SJSA1 (cell line): Measurements from ENCODE around the gene GMPS. TPM values are rescaled to one million over a fixed set of nuclear protein-coding genes. Genes with fewer than 3 reads are reported as not detected.
"Not testable (repeated sequence)": the region's sequence is repeated elsewhere in the genome, so short reads cannot be mapped to it uniquely, and the experiment has no call there.

Experiments used
- DNase-seq, 2 experiments: peaks; one replicate each; pipeline ENCODE4 v3.0.0-alpha.2; 2015 to 2020; ENCODE audit warnings: low spot score in 2 of 2, low read depth in 1 of 2
- H3K27ac ChIP-seq: fragments of 250-450 bp; sonication (Bioruptor Pico); 2 replicates; pipeline ENCODE4 v1.5.1; 2020; ENCODE audit warnings: mild to moderate bottlenecking, moderate library complexity
- H3K27me3 ChIP-seq: fragments of 250-450 bp; sonication (Bioruptor Pico); replicated peaks from 2 replicates; pipeline ENCODE4 v1.5.1; 2020; ENCODE audit warnings: mild to moderate bottlenecking, moderate library complexity
- H3K36me3 ChIP-seq: fragments of 250-450 bp; sonication (Bioruptor Pico); 2 replicates; pipeline ENCODE4 v1.5.1; 2020; ENCODE audit warnings: mild to moderate bottlenecking
- H3K4me1 ChIP-seq: fragments of 250-450 bp; sonication (Bioruptor Pico); replicated peaks from 2 replicates; pipeline ENCODE4 v1.6.1; 2021; ENCODE audit warnings: mild to moderate bottlenecking
- H3K4me3 ChIP-seq: fragments of 250-450 bp; sonication (Bioruptor Pico); 2 replicates; pipeline ENCODE4 v1.5.1; 2020; ENCODE audit warnings: mild to moderate bottlenecking
- H3K9me3 ChIP-seq: fragments of 250-450 bp; sonication (Bioruptor Pico); replicated peaks from 2 replicates; pipeline ENCODE4 v1.5.1; 2020; ENCODE audit warnings: mild to moderate bottlenecking
- total RNA-seq: library from RNA; depleted of rRNA; stranded (reverse); fragments of >200 nt; shearing (Covaris generic); gene quantifications from 2 replicates; pipeline ENCODE4 v1.2.3, GENCODE V29; 2014; rRNA removed

GMPS gene
- 79.4 and 80.2 TPM in 2 replicates for total RNA-seq

DNA sequence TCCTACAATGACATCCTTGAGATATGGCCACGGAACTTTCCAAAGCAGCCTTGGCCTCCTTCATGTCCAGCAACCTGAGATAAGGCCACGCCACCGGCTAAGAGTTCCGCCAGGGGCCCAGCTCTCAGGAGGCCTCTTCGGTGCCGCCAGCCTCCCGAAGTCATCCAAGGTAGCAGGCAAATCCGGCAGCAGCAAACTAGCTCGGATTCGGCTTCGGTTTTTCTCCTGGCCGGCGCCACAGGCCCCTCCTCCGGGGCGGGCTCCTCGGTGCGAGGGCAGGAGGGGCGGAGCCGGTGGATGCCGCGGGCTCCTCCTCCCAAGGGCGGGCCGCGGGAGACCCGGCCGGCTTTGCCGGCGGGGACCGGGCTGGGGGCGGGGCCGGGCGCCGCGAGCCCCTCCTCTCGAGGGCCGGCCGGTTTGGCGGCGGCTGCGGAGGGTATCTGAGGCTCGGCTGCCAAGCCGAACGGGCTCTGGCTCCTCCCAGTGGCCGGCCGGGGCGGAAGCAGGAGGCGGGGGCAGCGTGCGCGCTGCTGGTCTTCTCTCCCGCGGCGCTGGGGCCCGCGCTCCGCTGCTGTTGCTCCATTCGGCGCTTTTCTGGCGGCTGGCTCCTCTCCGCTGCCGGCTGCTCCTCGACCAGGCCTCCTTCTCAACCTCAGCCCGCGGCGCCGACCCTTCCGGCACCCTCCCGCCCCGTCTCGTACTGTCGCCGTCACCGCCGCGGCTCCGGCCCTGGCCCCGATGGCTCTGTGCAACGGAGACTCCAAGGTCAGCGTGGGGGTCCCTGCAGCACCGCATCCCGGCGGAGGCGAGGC is at the start of gene GMPS:
Gene GMPS, plus strand, starts transcription at position 518 of the 812 bp plus-strand sequence. Its CDS starts 221 bp downstream, at position 739.
- H3K9me3 ChIP-seq: no peaks in the 10 kb centered on the region
- peaks cover 8% of the 10 kb centered on the region for H3K4me1 ChIP-seq

DNA sequence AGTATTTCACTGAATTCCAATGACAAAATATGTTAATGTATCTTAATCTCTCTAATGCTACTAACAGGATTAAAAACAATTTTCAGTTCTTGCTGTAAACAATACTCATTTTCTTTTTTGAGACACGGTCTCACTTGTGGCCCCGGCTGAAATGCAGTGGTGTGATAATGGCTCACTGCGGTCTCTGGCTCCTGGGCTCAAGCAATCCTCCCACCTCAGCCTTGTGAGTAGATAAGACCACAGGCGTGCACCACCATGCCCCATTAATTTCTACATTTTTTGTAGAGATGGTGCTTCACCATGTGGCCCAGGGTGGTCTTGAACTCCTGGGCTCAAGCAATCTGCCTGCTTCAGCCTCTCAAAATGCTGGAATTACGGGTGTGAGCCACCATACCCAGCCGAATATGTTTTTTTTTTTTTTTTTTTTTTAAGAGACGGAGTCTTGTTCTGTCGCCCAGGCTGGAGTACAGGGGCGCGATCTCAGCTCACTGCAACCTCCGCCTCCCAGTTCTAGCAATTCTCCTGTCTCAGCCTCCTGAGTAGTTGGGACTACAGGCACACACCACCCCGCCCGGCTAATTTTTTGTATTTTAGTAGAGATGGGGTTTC is 41.9 kb upstream of the GMPS start:
- peaks cover 13% of the 10 kb centered on the region for H3K36me3 ChIP-seq
- H3K4me1 ChIP-seq, H3K27me3 ChIP-seq, H3K9me3 ChIP-seq, H3K27ac ChIP-seq, DNase-seq, H3K4me3 ChIP-seq: not testable (repeated sequence)

More for the DNA sequence above, at the start of gene GMPS:
- Histone ChIP-seq H3K4me3 (peak within 1 kb of the TSS; percentile 95), H3K27ac (peak within 1 kb of the TSS; percentile 81), H3K27me3 (no peaks in the 10 kb centered on the region), H3K36me3 (peaks cover 17% of the 10 kb centered on the region)
- peak; percentile 91 to 92 for DNase-seq

DNA sequence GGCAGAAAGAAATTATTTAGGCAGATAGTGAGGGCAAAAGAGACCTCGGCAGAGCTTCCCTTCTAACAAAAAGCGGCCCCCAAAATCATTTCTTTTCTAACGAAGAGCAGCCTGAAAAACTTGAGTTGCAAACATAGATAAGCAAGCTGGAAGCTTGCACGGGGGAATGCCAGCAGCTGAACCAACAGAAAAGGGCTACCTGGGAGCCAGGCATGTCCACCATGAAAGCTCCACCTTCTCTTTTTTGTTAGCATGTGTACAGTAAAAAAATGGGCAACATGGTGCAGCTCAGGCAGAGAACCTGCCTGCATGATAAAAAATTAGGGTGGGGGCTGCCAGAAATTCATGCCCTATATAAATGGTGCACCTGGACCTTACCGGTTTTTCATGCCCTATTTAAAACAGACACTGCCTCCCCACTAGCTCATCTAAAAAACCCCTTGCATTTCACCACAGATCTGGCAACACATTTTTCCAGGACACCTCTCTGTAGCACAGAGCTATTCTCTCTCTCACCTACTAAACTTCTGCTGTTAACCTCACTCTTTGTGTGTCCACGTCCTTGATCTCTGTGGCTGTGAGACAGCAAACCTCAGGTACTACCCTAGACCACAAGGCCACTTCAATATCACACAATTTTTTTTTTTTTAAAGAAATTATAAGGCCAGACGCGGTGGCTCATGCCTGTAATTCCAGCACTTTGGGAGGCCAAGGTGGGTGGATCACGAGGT is 34.9 kb upstream of the GMPS start:
- no peak for DNase-seq
- Histone ChIP-seq H3K9me3 (no peaks in the 10 kb centered on the region), H3K27me3 (no peaks in the 10 kb centered on the region), H3K27ac (no peak overlapping the region), H3K4me3 (no peak overlapping the region), H3K36me3 (no peaks in the 10 kb centered on the region; the same call in 1 of the 2 replicates), H3K4me1 (no peaks in the 10 kb centered on the region)

DNA sequence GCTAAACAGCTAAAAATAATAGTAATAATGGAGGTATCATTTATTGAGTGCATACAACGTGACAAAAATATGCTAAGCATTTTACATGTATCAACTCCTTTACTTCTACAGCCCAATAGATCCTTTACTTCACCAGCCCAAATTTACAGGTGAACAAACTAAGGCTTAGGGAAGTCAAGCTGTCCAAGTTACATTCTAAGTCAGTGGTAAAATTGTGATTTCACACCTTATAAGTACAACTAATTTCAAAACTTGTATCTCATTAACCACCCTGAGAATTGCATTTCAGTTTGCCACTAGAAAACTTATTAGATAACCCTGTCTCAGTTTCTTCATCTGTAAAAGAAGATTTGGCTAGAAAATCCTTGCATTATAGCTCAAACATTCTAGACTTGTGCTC is 26.9 kb upstream of the GMPS start:
- H3K27me3 ChIP-seq: no peaks in the 10 kb centered on the region
- H3K27ac ChIP-seq: no peak overlapping the region
- H3K4me3 ChIP-seq: no peak overlapping the region
- DNase-seq: no peak
- peaks cover 6% of the 10 kb centered on the region for H3K36me3 ChIP-seq
- no peaks in the 10 kb centered on the region for H3K9me3 ChIP-seq
- no peaks in the 10 kb centered on the region for H3K4me1 ChIP-seq

- H3K4me3 ChIP-seq: no peak overlapping the region
- no peaks in the 10 kb centered on the region for H3K27me3 ChIP-seq
- H3K36me3 ChIP-seq: peaks cover 6% of the 10 kb centered on the region
- no peaks in the 10 kb centered on the region for H3K4me1 ChIP-seq
- DNase-seq: no peak
- H3K9me3 ChIP-seq: no peaks in the 10 kb centered on the region
- H3K27ac ChIP-seq: no peak overlapping the region
Observed at GRCh38 chr3:155846119-155846518, 24.3 kb upstream of the GMPS start.

DNA sequence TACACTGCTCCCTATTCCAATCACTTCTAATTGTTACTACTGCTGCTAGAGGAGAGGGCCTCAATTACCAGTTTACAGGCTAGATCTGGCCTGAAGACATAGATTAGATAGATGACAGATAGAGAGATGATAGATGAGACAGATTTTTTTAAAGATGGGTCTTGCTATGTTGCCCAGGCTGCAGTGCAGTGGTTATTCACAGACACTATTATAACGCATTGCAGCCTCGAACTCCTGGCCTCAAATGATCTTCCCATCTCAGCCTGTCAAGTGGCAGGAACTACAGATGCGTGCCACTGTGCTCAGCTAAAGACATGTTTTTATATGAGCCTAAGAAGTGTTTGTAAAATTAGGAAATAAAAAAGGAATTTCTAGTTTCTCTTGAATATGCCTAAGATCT is 22.5 kb upstream of the GMPS start:
- Histone ChIP-seq H3K4me1 (peaks cover 15% of the 10 kb centered on the region), H3K27ac (no peak overlapping the region), H3K36me3 (peaks cover 18% of the 10 kb centered on the region), H3K4me3 (no peak overlapping the region), H3K27me3 (no peaks in the 10 kb centered on the region), H3K9me3 (no peaks in the 10 kb centered on the region)
- DNase-seq: no peak

DNA sequence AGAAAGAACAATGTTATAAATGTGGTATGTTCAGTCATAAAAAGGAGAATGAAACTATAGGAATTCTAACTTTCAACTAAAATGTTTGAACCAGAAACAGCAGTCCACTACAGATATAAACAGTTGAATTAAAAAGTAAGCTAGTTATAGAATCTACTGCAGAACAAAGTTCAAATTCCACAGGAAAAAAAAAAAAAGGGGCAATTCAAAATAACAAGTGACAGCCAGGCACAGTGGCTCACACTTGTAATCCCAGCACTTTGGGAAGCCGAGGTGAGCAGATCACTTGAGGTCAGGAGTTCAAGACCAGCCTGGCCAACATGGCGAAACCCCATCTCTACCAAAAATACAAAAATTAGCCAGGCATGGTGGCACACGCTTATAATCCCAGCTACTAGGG is 21.0 kb upstream of the GMPS start:
- Histone ChIP-seq H3K4me1 (peaks cover 15% of the 10 kb centered on the region), H3K36me3 (peaks cover 24% of the 10 kb centered on the region)
- H3K4me3 ChIP-seq, H3K27me3 ChIP-seq, H3K9me3 ChIP-seq, H3K27ac ChIP-seq, DNase-seq: not testable (repeated sequence)

GRCh38 chr3:155852341-155852740 is 18.1 kb upstream of the GMPS start:
- no peak for DNase-seq
- H3K27ac ChIP-seq: no peak overlapping the region

DNA sequence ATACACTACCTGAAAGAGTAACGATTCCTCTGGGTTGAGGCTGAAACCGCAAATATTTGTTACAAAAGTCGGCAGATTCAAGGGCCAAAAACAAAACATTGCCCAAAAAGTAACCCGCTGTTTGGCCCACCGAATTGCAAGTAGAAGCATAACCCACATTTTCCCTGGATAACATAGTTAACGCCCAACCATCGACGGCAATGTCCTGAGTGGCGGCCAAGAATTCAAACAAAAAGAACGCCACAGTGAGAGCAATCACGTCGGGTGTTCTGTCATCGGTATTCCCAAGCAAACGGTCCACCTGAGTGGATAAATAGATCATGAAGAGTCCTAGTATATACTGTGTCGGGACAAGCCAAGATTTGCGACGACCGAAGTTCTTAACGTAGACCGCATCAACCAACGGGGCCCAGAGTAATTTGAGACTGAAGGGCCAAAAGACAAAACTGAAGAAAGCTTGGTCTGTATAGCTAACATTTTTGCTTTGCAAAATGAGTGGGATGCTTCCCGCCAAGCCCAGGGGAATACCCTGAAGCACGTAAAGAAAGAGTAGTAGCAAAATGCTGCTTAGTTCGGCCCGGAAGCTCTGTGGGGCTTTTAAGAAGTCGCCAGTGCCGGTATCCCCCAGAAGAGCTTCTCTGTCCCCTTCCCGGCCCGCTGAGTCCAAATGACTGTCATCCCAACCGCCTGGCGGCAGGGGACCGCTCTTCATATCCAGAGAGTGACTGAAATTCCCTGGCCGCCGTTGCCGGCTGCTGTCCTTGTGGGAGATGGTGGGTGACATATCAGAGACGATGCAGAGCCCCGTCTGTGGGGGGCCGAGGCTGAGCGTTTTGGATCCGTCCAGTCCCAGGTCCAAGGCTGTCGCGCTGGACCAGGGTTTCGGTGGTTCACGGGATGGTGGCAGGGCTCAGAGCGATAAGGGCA is 17.0 kb upstream of the GMPS start:
- DNase-seq: peak; percentile 6 to 46
- H3K4me3 ChIP-seq: peak overlapping the region; percentile 74
- no peaks in the 10 kb centered on the region for H3K27me3 ChIP-seq
- peak overlapping the region; percentile 11 for H3K27ac ChIP-seq
- H3K36me3 ChIP-seq: peaks cover 18% of the 10 kb centered on the region
- no peaks in the 10 kb centered on the region for H3K9me3 ChIP-seq
- peaks cover 19% of the 10 kb centered on the region for H3K4me1 ChIP-seq

More at GRCh38 chr3:155852341-155852740, 18.1 kb upstream of the GMPS start:
- peak overlapping the region; percentile 74 for H3K4me3 ChIP-seq
- H3K9me3 ChIP-seq: no peaks in the 10 kb centered on the region
- H3K27me3 ChIP-seq: no peaks in the 10 kb centered on the region
- peaks cover 19% of the 10 kb centered on the region for H3K4me1 ChIP-seq
- H3K36me3 ChIP-seq: peaks cover 24% of the 10 kb centered on the region

DNA sequence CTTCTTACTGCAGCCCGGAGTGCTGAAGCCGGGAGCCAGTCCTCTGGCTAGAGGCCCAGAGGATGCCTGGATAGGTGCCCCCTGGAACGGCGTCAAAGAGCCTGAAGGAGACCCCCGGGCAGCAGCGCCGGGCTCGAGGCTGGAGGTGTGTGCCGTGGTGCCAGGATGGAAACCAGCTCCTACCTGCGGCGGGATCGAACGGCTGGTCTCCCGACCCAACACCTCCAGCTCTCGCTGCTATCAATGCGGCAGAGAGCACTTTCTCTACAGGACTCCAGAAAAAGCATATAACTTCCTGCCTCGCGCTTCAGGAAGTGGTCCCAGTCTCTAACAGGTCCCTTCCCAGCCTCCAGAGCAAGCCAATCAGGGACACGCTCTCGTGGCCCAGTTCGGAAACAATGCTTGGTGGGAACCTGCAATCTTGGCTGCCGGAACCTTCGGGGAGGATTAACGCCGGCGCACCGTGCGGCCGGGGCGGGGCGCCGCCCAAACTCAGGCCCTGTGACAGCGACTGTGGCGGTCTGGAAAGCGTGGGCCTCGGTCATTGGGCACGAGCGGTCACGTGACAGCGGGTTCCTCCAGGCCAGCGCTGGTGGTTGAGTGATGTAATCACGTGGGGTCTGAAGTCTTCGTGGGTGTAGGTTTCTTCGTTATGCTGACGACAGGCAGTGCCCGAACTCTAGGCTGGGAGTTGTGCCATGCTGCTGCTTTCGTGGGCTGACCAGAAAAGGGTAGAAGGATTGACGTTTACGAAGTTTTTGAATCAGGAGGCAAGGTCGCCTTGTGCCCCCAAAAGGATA is 16.1 kb upstream of the GMPS start, which contains the start of gene SLC33A1:
Gene SLC33A1, minus strand, starts transcription at position 287 of the 800 bp plus-strand sequence. CDS start 430 bp downstream, outside the sequence.
- Histone ChIP-seq H3K36me3 (peaks cover 18% of the 10 kb centered on the region), H3K4me1 (peaks cover 19% of the 10 kb centered on the region), H3K27ac (peak within 1 kb of the TSS; percentile 43), H3K9me3 (no peaks in the 10 kb centered on the region), H3K27me3 (no peaks in the 10 kb centered on the region), H3K4me3 (peak within 1 kb of the TSS; percentile 74)
- peak; percentile 96 to 97 for DNase-seq

DNA sequence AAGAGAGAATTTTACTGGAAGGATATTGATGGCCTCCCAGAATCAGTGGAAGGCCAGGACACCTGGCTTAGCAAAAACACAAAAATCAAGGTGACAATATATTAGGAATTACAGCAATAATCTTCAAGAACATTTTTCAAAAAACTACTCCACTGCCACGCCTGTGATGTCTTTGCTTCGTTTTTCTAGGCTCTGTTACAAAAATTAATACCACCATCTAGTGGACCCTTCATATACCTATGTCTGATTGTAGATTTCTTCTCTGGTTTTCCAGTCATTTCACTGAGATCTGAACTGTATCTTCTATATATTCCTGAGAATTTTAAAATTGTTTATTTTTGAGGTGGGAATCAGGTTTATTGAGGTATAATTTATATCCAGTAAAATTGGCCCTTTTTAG is 10.6 kb upstream of the GMPS start:
- peaks cover under 1% of the 10 kb centered on the region for H3K4me1 ChIP-seq
- H3K36me3 ChIP-seq: no peaks in the 10 kb centered on the region
- no peak overlapping the region for H3K4me3 ChIP-seq
- no peaks in the 10 kb centered on the region for H3K9me3 ChIP-seq
- no peak overlapping the region for H3K27ac ChIP-seq
- peak in 1 of 2 experiments; percentile 12 for DNase-seq
- no peaks in the 10 kb centered on the region for H3K27me3 ChIP-seq

- H3K9me3 ChIP-seq, H3K27me3 ChIP-seq, DNase-seq, H3K4me1 ChIP-seq, H3K36me3 ChIP-seq, H3K4me3 ChIP-seq, H3K27ac ChIP-seq: not testable (repeated sequence)
Observed at GRCh38 chr3:155860424-155860823, 10.0 kb upstream of the GMPS start.
